Testis (tissue), 2 donors: ENCODE data around the gene HMCN2.

Source experiments
- POLR2A ChIP-seq: fragments of 450-650 bp; IDR thresholded peaks from one replicate; pipeline ENCODE4 v1.6.1; 2017; ENCODE audit warnings: antibody characterized with exemption, mild to moderate bottlenecking, moderate library complexity
- TF ChIP-seq, protein P1 (sequence below), 3 experiments: fragments of 450-650 bp in 2 of 3; fragments of 200-600 bp in 1 of 3; sonication (generic) in 1 of 3; IDR thresholded peaks; one replicate each; pipeline ENCODE4 v1.5.1; 2016 to 2019; ENCODE audit warnings: antibody characterized with exemption in 3 of 3, mild to moderate bottlenecking in 2 of 3, moderate library complexity in 1 of 3

GRCh38 chr9:130468566-130468965 is 203.0 kb downstream of the HMCN2 start:
- TF ChIP-seq, protein P1, sequence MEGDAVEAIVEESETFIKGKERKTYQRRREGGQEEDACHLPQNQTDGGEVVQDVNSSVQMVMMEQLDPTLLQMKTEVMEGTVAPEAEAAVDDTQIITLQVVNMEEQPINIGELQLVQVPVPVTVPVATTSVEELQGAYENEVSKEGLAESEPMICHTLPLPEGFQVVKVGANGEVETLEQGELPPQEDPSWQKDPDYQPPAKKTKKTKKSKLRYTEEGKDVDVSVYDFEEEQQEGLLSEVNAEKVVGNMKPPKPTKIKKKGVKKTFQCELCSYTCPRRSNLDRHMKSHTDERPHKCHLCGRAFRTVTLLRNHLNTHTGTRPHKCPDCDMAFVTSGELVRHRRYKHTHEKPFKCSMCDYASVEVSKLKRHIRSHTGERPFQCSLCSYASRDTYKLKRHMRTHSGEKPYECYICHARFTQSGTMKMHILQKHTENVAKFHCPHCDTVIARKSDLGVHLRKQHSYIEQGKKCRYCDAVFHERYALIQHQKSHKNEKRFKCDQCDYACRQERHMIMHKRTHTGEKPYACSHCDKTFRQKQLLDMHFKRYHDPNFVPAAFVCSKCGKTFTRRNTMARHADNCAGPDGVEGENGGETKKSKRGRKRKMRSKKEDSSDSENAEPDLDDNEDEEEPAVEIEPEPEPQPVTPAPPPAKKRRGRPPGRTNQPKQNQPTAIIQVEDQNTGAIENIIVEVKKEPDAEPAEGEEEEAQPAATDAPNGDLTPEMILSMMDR (IDR thresholded peaks at IDR 0.05): no peak
- no peak for TF ChIP-seq POLR2A
